HG03066 (cell line): ENCODE data around the gene SLC6A7.

Source experiments
- ATAC-seq: cut with Tn5 transposase; IDR thresholded peaks from one replicate; pipeline ENCODE4 v1.9.1; 2021; ENCODE audit warnings: low read depth; ENCODE audit not compliant: unreplicated experiment

The SLC6A7 gene

GRCh38 chr5:150254774-150255173, 64.9 kb downstream of the SLC6A7 start:
- no peak for ATAC-seq

- ATAC-seq: no peak
Observed at GRCh38 chr5:150255659-150256409, 66.0 kb downstream of the SLC6A7 start.

- no peak for ATAC-seq
Observed at GRCh38 chr5:150256410-150257064, 66.7 kb downstream of the SLC6A7 start.

- no peak for ATAC-seq
Observed at GRCh38 chr5:150257424-150257823, 67.6 kb downstream of the SLC6A7 start.

- no peak for ATAC-seq
Observed at GRCh38 chr5:150258130-150258529, 68.3 kb downstream of the SLC6A7 start.
